PC-9 (cell line): ENCODE data around the gene ACAT2.

Experiments used
- CTCF ChIP-seq: fragments of 200-600 bp; sonication (generic); conservative IDR thresholded peaks from 2 replicates; pipeline ENCODE4 v1.6.1; 2017; ENCODE audit warnings: mixed run types, antibody characterized with exemption, mild to moderate bottlenecking, moderate library complexity
- EZH2 ChIP-seq: fragments of 200-600 bp; sonication (generic); IDR thresholded peaks from 2 replicates; pipeline ENCODE4 v1.8.0; 2017; ENCODE audit warnings: antibody characterized with exemption, low read depth

GRCh38 chr6:159819098-159819497 is 57.3 kb downstream of the ACAT2 start:
- no peak for TF ChIP-seq CTCF
- TF ChIP-seq EZH2 = no peak
